HEK293 (cell line): ENCODE measurements around the gene MT1F.
A peak's percentile ranks its signal among the peaks of the same experiment; 100 is the strongest.

Experiments used
- CTCF ChIA-PET: fragments of 350-600 bp; formaldehyde crosslinking; extraction: SDS; loops from one replicate; lab custom pipeline; 2021; ENCODE audit warnings: antibody characterized with exemption; lab: Yijun Ruan, JAX
- POLR2A ChIA-PET: fragments of 300-600 bp; formaldehyde crosslinking; extraction: SDS; loops from one replicate; lab custom pipeline; 2020; ENCODE audit warnings: antibody characterized with exemption, inconsistent platforms; lab: Yijun Ruan, JAX
- H3K27ac ChIP-seq: fragments of 200-500 bp; sonication (Bioruptor generic); 2 replicates; pipeline ENCODE4 v1.5.1; 2014; ENCODE audit warnings: low read depth, low read length, control low read depth, inconsistent platforms; ENCODE audit errors: extremely low read depth
- H3K36me3 ChIP-seq, 2 experiments: fragments of 200-500 bp in 1 of 2; sonication (Bioruptor generic) in 1 of 2; 1 replicate in 1 of 2; 2 replicates in 1 of 2; pipeline ENCODE4 v1.5.1; 2014 to 2017; ENCODE audit warnings: inconsistent platforms in 2 of 2, low read length in 2 of 2; ENCODE audit not compliant: control insufficient read depth in 2 of 2, insufficient read depth in 1 of 2
- H3K4me1 ChIP-seq: fragments of 200-500 bp; sonication (Bioruptor generic); 2 replicates; pipeline ENCODE4 v1.5.1; 2014; ENCODE audit warnings: mild to moderate bottlenecking, low read length, inconsistent platforms; ENCODE audit not compliant: control insufficient read depth, insufficient read depth
- H3K4me3 ChIP-seq: 2 replicates; pipeline ENCODE4 v1.5.1; 2011; ENCODE audit warnings: low read depth, mild to moderate bottlenecking, control low read depth, low read length, moderate library complexity
- H3K9me3 ChIP-seq: fragments of 200-500 bp; sonication (Bioruptor generic); 2 replicates; pipeline ENCODE4 v1.5.1; 2014; ENCODE audit warnings: low read depth, low read length, inconsistent platforms; ENCODE audit not compliant: control insufficient read depth, insufficient read depth
- BCL11B ChIP-seq: fragments of 450-650 bp; formaldehyde crosslinking; IDR thresholded peaks from 2 replicates; pipeline ENCODE4 v1.5.1; 2016; ENCODE audit warnings: low read depth, missing biosample characterization, missing genetic modification characterization
- KLF1 ChIP-seq: fragments of 450-650 bp; formaldehyde crosslinking; IDR thresholded peaks from 2 replicates; pipeline ENCODE4 v1.5.1; 2016; ENCODE audit warnings: missing biosample characterization, missing genetic modification characterization
- MEIS1 ChIP-seq: sonication (generic); formaldehyde crosslinking; IDR thresholded peaks from 2 replicates; pipeline ENCODE4 v1.8.1; 2022; ENCODE audit warnings: missing genetic modification reagents, mild to moderate bottlenecking, borderline replicate concordance
- OSR2 ChIP-seq: fragments of 450-650 bp; formaldehyde crosslinking; IDR thresholded peaks from 2 replicates; pipeline ENCODE4 v1.5.1; 2016; ENCODE audit warnings: missing biosample characterization, missing genetic modification characterization
- PATZ1 ChIP-seq: fragments of 450-650 bp; formaldehyde crosslinking; IDR thresholded peaks from 2 replicates; pipeline ENCODE4 v1.5.1; 2016; ENCODE audit warnings: missing biosample characterization, missing genetic modification characterization
- PRDM6 ChIP-seq: fragments of 450-650 bp; formaldehyde crosslinking; IDR thresholded peaks from 2 replicates; pipeline ENCODE4 v1.5.1; 2017; ENCODE audit warnings: missing biosample characterization, missing genetic modification characterization
- SETDB1 ChIP-seq: IDR thresholded peaks from one replicate; pipeline ENCODE4 v1.6.1; 2017; ENCODE audit warnings: mild to moderate bottlenecking, low read length, moderate library complexity, mixed read lengths; ENCODE audit not compliant: insufficient read length
- TRIM28 ChIP-seq: IDR thresholded peaks from 2 replicates; pipeline ENCODE4 v1.6.1; 2011; ENCODE audit warnings: low read length, control low read depth, borderline replicate concordance
- WT1 ChIP-seq: fragments of 450-650 bp; formaldehyde crosslinking; IDR thresholded peaks from 2 replicates; pipeline ENCODE4 v1.5.1; 2016; ENCODE audit warnings: missing biosample characterization, missing genetic modification characterization
- ZBTB21 ChIP-seq: fragments of 450-650 bp; formaldehyde crosslinking; IDR thresholded peaks from 2 replicates; pipeline ENCODE4 v1.5.1; 2017; ENCODE audit warnings: missing biosample characterization, missing genetic modification characterization
- ZBTB49 ChIP-seq: fragments of 450-650 bp; formaldehyde crosslinking; IDR thresholded peaks from 2 replicates; pipeline ENCODE4 v1.5.1; 2016; ENCODE audit warnings: missing biosample characterization, missing genetic modification characterization, low read depth
- ZNF16 ChIP-seq: fragments of 450-650 bp; formaldehyde crosslinking; IDR thresholded peaks from 2 replicates; pipeline ENCODE4 v1.5.1; 2016; ENCODE audit warnings: low read depth, missing biosample characterization, missing genetic modification characterization
- ZNF23 ChIP-seq: fragments of 450-650 bp; formaldehyde crosslinking; IDR thresholded peaks from 2 replicates; pipeline ENCODE4 v1.5.1; 2016; ENCODE audit warnings: missing biosample characterization, missing genetic modification characterization, borderline replicate concordance
- ZNF324 ChIP-seq: fragments of 450-650 bp; formaldehyde crosslinking; IDR thresholded peaks from 2 replicates; pipeline ENCODE4 v1.5.1; 2016; ENCODE audit warnings: missing biosample characterization, missing genetic modification characterization
- ZNF341 ChIP-seq: fragments of 450-650 bp; formaldehyde crosslinking; IDR thresholded peaks from 2 replicates; pipeline ENCODE4; 2016; ENCODE audit warnings: low read depth, missing biosample characterization, missing genetic modification characterization
- ZNF473 ChIP-seq: fragments of 450-650 bp; formaldehyde crosslinking; IDR thresholded peaks from 2 replicates; pipeline ENCODE4 v1.5.1; 2017; ENCODE audit warnings: missing biosample characterization, missing genetic modification characterization
- ZNF529 ChIP-seq: fragments of 450-650 bp; formaldehyde crosslinking; IDR thresholded peaks from 2 replicates; pipeline ENCODE4 v1.5.1; 2017; ENCODE audit warnings: missing genetic modification characterization, missing biosample characterization; ENCODE audit not compliant: insufficient replicate concordance
- ZNF549 ChIP-seq: fragments of 450-650 bp; IDR thresholded peaks from 2 replicates; pipeline ENCODE4 v1.5.1; 2018; ENCODE audit warnings: missing biosample characterization, missing genetic modification characterization, mild to moderate bottlenecking, inconsistent platforms, moderate library complexity
- ZNF585B ChIP-seq: fragments of 450-650 bp; formaldehyde crosslinking; IDR thresholded peaks from 2 replicates; pipeline ENCODE4 v1.5.1; 2016; ENCODE audit warnings: missing biosample characterization, missing genetic modification characterization
- ZNF670 ChIP-seq: fragments of 450-650 bp; formaldehyde crosslinking; IDR thresholded peaks from 2 replicates; pipeline ENCODE4 v1.5.1; 2016; ENCODE audit warnings: missing biosample characterization, missing genetic modification characterization, low read depth
- ZNF76 ChIP-seq: fragments of 450-650 bp; formaldehyde crosslinking; IDR thresholded peaks from 2 replicates; pipeline ENCODE4; 2016; ENCODE audit warnings: low read depth, missing biosample characterization, missing genetic modification characterization, borderline replicate concordance
- ZSCAN30 ChIP-seq: fragments of 450-650 bp; IDR thresholded peaks from 2 replicates; pipeline ENCODE4 v1.5.1; 2018; ENCODE audit warnings: missing biosample characterization, mild to moderate bottlenecking, missing genetic modification characterization, moderate library complexity

MT1F gene

GRCh38 chr16:56695246-56695645 is 37.5 kb downstream of the MT1F start:
- ChIA-PET CTCF (interaction anchor here (1.1 kb wide), 1 partner anchor 377 kb away, joined by 3 read pairs; no protein-coding TSS in a partner anchor), POLR2A (interaction anchor here (0.8 kb wide), 1 partner anchor 91 kb away, joined by 3 read pairs; no protein-coding TSS in a partner anchor)
- H3K9me3 ChIP-seq: no peaks in the 10 kb centered on the region
- no peak overlapping the region for H3K4me3 ChIP-seq
- TF ChIP-seq ZNF549 (tag by site-specific recombination) (no peak), OSR2 (no peak), ZNF670 (tag by site-specific recombination) (no peak), BCL11B (tag by site-specific recombination) (no peak), ZNF585B (tag by site-specific recombination) (no peak), ZNF473 (tag by site-specific recombination) (no peak)
- H3K36me3 ChIP-seq: no peaks in the 10 kb centered on the region
- no peak overlapping the region for H3K27ac ChIP-seq
- peaks cover 4% of the 10 kb centered on the region; the same call in 1 of the 2 replicates for H3K4me1 ChIP-seq

- no peaks in the 10 kb centered on the region for H3K4me1 ChIP-seq
- no peaks in the 10 kb centered on the region for H3K9me3 ChIP-seq
- ChIA-PET CTCF (interaction anchor here (0.7 to 1.5 kb wide), 5 partner anchors 15 to 120 kb away, joined by 3 to 8 read pairs (median 3); partner anchors contain the start of gene MT1X), POLR2A (no interaction called here)
- TF ChIP-seq PRDM6: no peak
- no peak for TF ChIP-seq PATZ1 (tag by site-specific recombination)
- peak; percentile 56 for TF ChIP-seq SETDB1
- TF ChIP-seq ZSCAN30 (tag by site-specific recombination): no peak
- no peak for TF ChIP-seq ZNF341
- no peak for TF ChIP-seq TRIM28
- TF ChIP-seq KLF1 (tag by site-specific recombination): no peak
- H3K27ac ChIP-seq: no peak overlapping the region
- H3K4me3 ChIP-seq: no peak overlapping the region
- no peaks in the 10 kb centered on the region for H3K36me3 ChIP-seq
Measured at GRCh38 chr16:56697456-56698155, 39.8 kb downstream of the MT1F start.

- ChIA-PET POLR2A (interaction anchor here (0.6 kb wide), 1 partner anchor 224 kb away, joined by 5 read pairs; no protein-coding TSS in a partner anchor), CTCF (interaction anchor here (0.7 to 4.4 kb wide), 7 partner anchors 15 to 123 kb away, joined by 3 to 66 read pairs (median 12); partner anchors contain the start of gene MT2A)
- Histone ChIP-seq H3K9me3 (no peaks in the 10 kb centered on the region), H3K4me1 (no peaks in the 10 kb centered on the region), H3K27ac (no peak overlapping the region), H3K36me3 (no peaks in the 10 kb centered on the region), H3K4me3 (no peak overlapping the region)
- TF ChIP-seq WT1 (no peak), ZNF529 (tag by site-specific recombination) (no peak), ZBTB49 (tag by site-specific recombination) (no peak), ZNF324 (tag by site-specific recombination) (no peak), ZNF76 (tag by site-specific recombination) (no peak), ZBTB21 (tag by site-specific recombination) (no peak), ZNF23 (tag by site-specific recombination) (no peak), PRDM6 (no peak), ZNF16 (no peak), MEIS1 (CRISPR knock-in tag) (no peak)
Measured at GRCh38 chr16:56700195-56700594, 42.4 kb downstream of the MT1F start.
